HepG2 (cell line): ENCODE data around the gene RBM46. TPM values are rescaled to one million over a fixed set of nuclear protein-coding genes. Genes with fewer than 3 reads are reported as not detected.

Experiments
- ATAC-seq: fragments of 200-7000 bp; cut with Tn5 transposase; 3 replicates; pipeline ENCODE4 v1.9.1; 2020; ENCODE audit warnings: mild to moderate bottlenecking, moderate library complexity
- BruUV-seq: library from RNA; stranded (reverse); fragments of 400-500 nt; replicated peaks from 2 replicates; lab custom pipeline; 2021; lab: Mats Ljungman, UMichigan
- CTCF ChIA-PET: fragments of 300-600 bp; formaldehyde crosslinking; extraction: SDS; loops from one replicate; lab custom pipeline; 2021; ENCODE audit warnings: low total read pairs, inconsistent platforms, low intra/inter-chr PET ratio; lab: Yijun Ruan, JAX
- POLR2A ChIA-PET: fragments of 350-600 bp; sonication (Branson Sonifier 250); formaldehyde crosslinking; loops from one replicate; lab custom pipeline; 2020; ENCODE audit warnings: antibody characterized with exemption, inconsistent platforms; lab: Yijun Ruan, JAX
- DNase-seq: peaks from one replicate; pipeline ENCODE4 v3.0.0-alpha.2; 2015; ENCODE audit warnings: low spot score
- FAIRE-seq: peaks from 3 replicates; lab custom pipeline; 2011; peaks lifted over from hg19 to GRCh38; lab: Jason Lieb, UNC
- H2AFZ ChIP-seq: one replicate; pipeline ENCODE4 v1.6.1; 2011; ENCODE audit warnings: low read length, inconsistent platforms
- H3K27ac ChIP-seq: fragments of 300-600 bp; 3 replicates; pipeline ENCODE4 v1.8.0; 2011; ENCODE audit warnings: mixed run types, mild to moderate bottlenecking, mixed read lengths, low read length, inconsistent platforms; ENCODE audit not compliant: insufficient read depth; ENCODE audit errors: extremely low read length
- H3K27me3 ChIP-seq, 2 experiments: fragments of 200-600 bp in 1 of 2; 2 replicates in 1 of 2; 3 replicates in 1 of 2; pipeline versions ENCODE4 v1.6.0 to v1.8.0; 2011; ENCODE audit warnings: low read length in 2 of 2, mild to moderate bottlenecking in 2 of 2, moderate library complexity in 2 of 2, inconsistent platforms in 1 of 2; ENCODE audit not compliant: insufficient read depth in 2 of 2, control insufficient read depth in 1 of 2
- H3K36me3 ChIP-seq, 2 experiments: fragments of 200-600 bp in 1 of 2; replicated peaks in 1 of 2; 2 replicates in 1 of 2; 3 replicates in 1 of 2; pipeline versions ENCODE4 v1.5.1 to v1.8.0; 2011; ENCODE audit warnings: low read length in 2 of 2, inconsistent platforms in 1 of 2; ENCODE audit not compliant: insufficient read depth in 2 of 2, control insufficient read depth in 1 of 2
- H3K4me1 ChIP-seq: 2 replicates; pipeline ENCODE4 v1.5.1; 2012; ENCODE audit warnings: low read length, inconsistent platforms; ENCODE audit not compliant: insufficient read depth
- H3K4me2 ChIP-seq: 2 replicates; pipeline ENCODE4 v1.6.0; 2011; ENCODE audit warnings: low read depth, low read length, inconsistent platforms
- H3K4me3 ChIP-seq, 3 experiments: fragments of 200-600 bp in 1 of 3; sonication (generic), shearing (Covaris generic) in 1 of 3; replicated peaks in 1 of 3; 2 replicates each; pipeline ENCODE4 v1.5.1; 2011 to 2016; ENCODE audit warnings: low read length in 3 of 3, inconsistent platforms in 2 of 3, low read depth in 2 of 3, mild to moderate bottlenecking in 2 of 3, control low read depth in 1 of 3, mixed read lengths in 1 of 3; ENCODE audit not compliant: insufficient read depth in 1 of 3
- H3K79me2 ChIP-seq: one replicate; pipeline ENCODE4 v1.6.1; 2011; ENCODE audit warnings: low read length, inconsistent platforms; ENCODE audit not compliant: insufficient read depth
- H3K9ac ChIP-seq: 2 replicates; pipeline ENCODE4 v1.6.0; 2011; ENCODE audit warnings: mild to moderate bottlenecking, low read depth, low read length, inconsistent platforms; ENCODE audit not compliant: insufficient read depth
- H3K9me3 ChIP-seq: 2 replicates; pipeline ENCODE4 v1.5.1; 2012; ENCODE audit warnings: mild to moderate bottlenecking, low read length
- H4K20me1 ChIP-seq: 2 replicates; pipeline ENCODE4 v1.6.0; 2011; ENCODE audit warnings: inconsistent platforms, mild to moderate bottlenecking, low read length, moderate library complexity; ENCODE audit not compliant: insufficient read depth
- DRAP1 ChIP-seq: IDR thresholded peaks from 2 replicates; pipeline ENCODE4 v1.6.1; 2016; ENCODE audit warnings: missing genetic modification reagents, missing compliant biosample characterization
- JDP2 ChIP-seq: sonication (generic); formaldehyde crosslinking; IDR thresholded peaks from 2 replicates; pipeline ENCODE4 v1.8.1; 2022; ENCODE audit warnings: missing genetic modification reagents, borderline replicate concordance
- MTF1 ChIP-seq: sonication (generic); formaldehyde crosslinking; IDR thresholded peaks from 2 replicates; pipeline ENCODE4 v1.5.0; 2020; ENCODE audit warnings: missing genetic modification reagents
- MXD4 ChIP-seq: IDR thresholded peaks from 2 replicates; pipeline ENCODE4 v1.6.1; 2016; ENCODE audit warnings: mild to moderate bottlenecking, missing biosample characterization, missing genetic modification reagents
- SETDB1 ChIP-seq: sonication (generic); formaldehyde crosslinking; IDR thresholded peaks from 2 replicates; pipeline ENCODE4 v1.5.1; 2020; ENCODE audit warnings: missing genetic modification reagents, mild to moderate bottlenecking, borderline replicate concordance
- TP53 ChIP-seq: sonication (generic); formaldehyde crosslinking; conservative IDR thresholded peaks from 2 replicates; pipeline ENCODE4 v1.4.0; 2020; ENCODE audit warnings: missing genetic modification reagents
- ZBTB25 ChIP-seq: IDR thresholded peaks from 2 replicates; pipeline ENCODE4 v1.6.1; 2018; ENCODE audit warnings: missing genetic modification reagents
- ZBTB8A ChIP-seq: sonication (generic); formaldehyde crosslinking; IDR thresholded peaks from 2 replicates; pipeline ENCODE4 v1.4.0; 2020; ENCODE audit warnings: mild to moderate bottlenecking, low read depth, missing genetic modification reagents, borderline replicate concordance
- WGBS: methylation state at CpG from one replicate; pipeline ENCODE4 v1.1.6; 2017; ENCODE audit warnings: low lambda C conversion rate; 5-methylcytosine and 5-hydroxymethylcytosine counted together
- in situ Hi-C: cut with HindIII; loops from 2 replicates; pipeline ENCODE4 v1.10.0; 2017; ENCODE audit warnings: low pct_unique_long_range_greater_than_20kb; ENCODE audit not compliant: extremely low pct_ligation_motif_present
- intact Hi-C: fragments of 100-400 bp; cut with micrococcal nuclease; formaldehyde crosslinking; loops from one replicate; pipeline ENCODE4 v1.10.0; 2022; ENCODE audit not compliant: unreplicated experiment
- polyA plus RNA-seq, 8 experiments: library from polyadenylated mRNA; depleted of rRNA in 3 of 8; stranded (reverse) in 7 of 8; unstranded in 1 of 8; fragments of >200 nt; fragmentation: Illumina TruSeq in 4 of 8; extraction: Trizol in 4 of 8; gene quantifications; 2 replicates each; pipeline versions ENCODE4 v1.2.1 to v1.2.3, GENCODE V29; 2011 to 2016; ENCODE audit warnings: low read depth in 4 of 8, missing spikeins in 1 of 8, mixed read lengths in 1 of 8; ENCODE audit not compliant: insufficient read depth in 1 of 8
- total RNA-seq, 5 experiments: library from RNA; depleted of rRNA; stranded (reverse); fragments of >200 nt; fragmentation: Illumina TruSeq; extraction: Trizol; gene quantifications; 2 replicates each; pipeline ENCODE4 v1.2.3, GENCODE V29; 2016; ENCODE audit warnings: low read depth in 1 of 5

The RBM46 gene
- total and polyA plus RNA-seq, 2 of the 13 experiments (the other 11 are each of a cell fraction or from before 2014, with no cell fraction given), result not detected

- Histone ChIP-seq H3K79me2 (no peaks in the 10 kb centered on the region), H3K36me3 (no peaks in the 10 kb centered on the region), H3K4me2 (no peak overlapping the region), H3K27ac (no peak overlapping the region), H3K4me3 (no peak overlapping the region), H3K9ac (no peak overlapping the region), H3K27me3 (peaks cover 1 to 3% of the 10 kb centered on the region in 2 experiments; a peak in 2 of 5 replicates), H4K20me1 (no peaks in the 10 kb centered on the region), H3K9me3 (no peaks in the 10 kb centered on the region), H2AFZ (no peak overlapping the region), H3K4me1 (no peaks in the 10 kb centered on the region)
- POLR2A ChIA-PET, result no interaction called here
- CTCF ChIA-PET, result no interaction called here
- FAIRE-seq (no peak), DNase-seq (no peak), ATAC-seq (no peak)
- in situ Hi-C loops, result no loop called here
- BruUV-seq, result no TSS peak
- no peak for TF ChIP-seq ZBTB8A (CRISPR knock-in tag)
- 27% methylated on average over 3 of the region's 3 CpGs for WGBS
- intact Hi-C loops, result no loop called here
These were observed 55.0 kb downstream of the RBM46 start for GRCh38 chr4:154836030-154836429.

GRCh38 chr4:154836513-154836912 is 55.4 kb downstream of the RBM46 start:
- H3K4me1 ChIP-seq, result no peaks in the 10 kb centered on the region
- in situ Hi-C loops, result no loop called here
- no peak overlapping the region for H3K27ac ChIP-seq
- H3K9me3 ChIP-seq, result no peaks in the 10 kb centered on the region
- no peak overlapping the region for H3K4me2 ChIP-seq
- H3K4me3 ChIP-seq, result no peak overlapping the region
- no peak overlapping the region for H2AFZ ChIP-seq
- TF ChIP-seq TP53 (CRISPR knock-in tag), result no peak
- TF ChIP-seq SETDB1 (CRISPR knock-in tag), result no peak
- TF ChIP-seq MXD4 (CRISPR knock-in tag), result no peak
- TF ChIP-seq MTF1 (CRISPR knock-in tag), result no peak
- TF ChIP-seq ZBTB25 (CRISPR knock-in tag), result no peak
- no peak for TF ChIP-seq JDP2 (CRISPR knock-in tag)
- TF ChIP-seq DRAP1 (CRISPR knock-in tag), result no peak
- ATAC-seq (no peak), FAIRE-seq (no peak), DNase-seq (no peak)
- ChIA-PET POLR2A (no interaction called here), CTCF (no interaction called here)
- no TSS peak for BruUV-seq
- peaks cover 1 to 3% of the 10 kb centered on the region in 2 experiments; a peak in 2 of 5 replicates for H3K27me3 ChIP-seq
- H3K9ac ChIP-seq, result no peak overlapping the region
- no peaks in the 10 kb centered on the region for H3K36me3 ChIP-seq
- 0% methylated on average over 3 of the region's 3 CpGs for WGBS
- intact Hi-C loops, result no loop called here
- H4K20me1 ChIP-seq, result no peaks in the 10 kb centered on the region
- H3K79me2 ChIP-seq, result no peaks in the 10 kb centered on the region
